HepG2 (cell line): ENCODE results near the gene LYSMD1. TPM values are rescaled to one million over a fixed set of nuclear protein-coding genes. Genes with fewer than 3 reads are reported as not detected.

Experiments
- ATAC-seq: fragments of 200-7000 bp; cut with Tn5 transposase; 3 replicates; pipeline ENCODE4 v1.9.1; 2020; ENCODE audit warnings: mild to moderate bottlenecking, moderate library complexity
- BruUV-seq: library from RNA; stranded (reverse); fragments of 400-500 nt; replicated peaks from 2 replicates; lab custom pipeline; 2021; lab: Mats Ljungman, UMichigan
- CTCF ChIA-PET: fragments of 300-600 bp; formaldehyde crosslinking; extraction: SDS; loops from one replicate; lab custom pipeline; 2021; ENCODE audit warnings: low total read pairs, inconsistent platforms, low intra/inter-chr PET ratio; lab: Yijun Ruan, JAX
- POLR2A ChIA-PET: fragments of 350-600 bp; sonication (Branson Sonifier 250); formaldehyde crosslinking; loops from one replicate; lab custom pipeline; 2020; ENCODE audit warnings: antibody characterized with exemption, inconsistent platforms; lab: Yijun Ruan, JAX
- DNase-seq: peaks from one replicate; pipeline ENCODE4 v3.0.0-alpha.2; 2015; ENCODE audit warnings: low spot score
- FAIRE-seq: peaks from 3 replicates; lab custom pipeline; 2011; peaks lifted over from hg19 to GRCh38; lab: Jason Lieb, UNC
- H2AFZ ChIP-seq: one replicate; pipeline ENCODE4 v1.6.1; 2011; ENCODE audit warnings: low read length, inconsistent platforms
- H3K27ac ChIP-seq: fragments of 300-600 bp; 3 replicates; pipeline ENCODE4 v1.8.0; 2011; ENCODE audit warnings: mixed run types, mild to moderate bottlenecking, mixed read lengths, low read length, inconsistent platforms; ENCODE audit not compliant: insufficient read depth; ENCODE audit errors: extremely low read length
- H3K27me3 ChIP-seq, 2 experiments: fragments of 200-600 bp in 1 of 2; 2 replicates in 1 of 2; 3 replicates in 1 of 2; pipeline versions ENCODE4 v1.6.0 to v1.8.0; 2011; ENCODE audit warnings: low read length in 2 of 2, mild to moderate bottlenecking in 2 of 2, moderate library complexity in 2 of 2, inconsistent platforms in 1 of 2; ENCODE audit not compliant: insufficient read depth in 2 of 2, control insufficient read depth in 1 of 2
- H3K36me3 ChIP-seq, 2 experiments: fragments of 200-600 bp in 1 of 2; replicated peaks in 1 of 2; 2 replicates in 1 of 2; 3 replicates in 1 of 2; pipeline versions ENCODE4 v1.5.1 to v1.8.0; 2011; ENCODE audit warnings: low read length in 2 of 2, inconsistent platforms in 1 of 2; ENCODE audit not compliant: insufficient read depth in 2 of 2, control insufficient read depth in 1 of 2
- H3K4me1 ChIP-seq: 2 replicates; pipeline ENCODE4 v1.5.1; 2012; ENCODE audit warnings: low read length, inconsistent platforms; ENCODE audit not compliant: insufficient read depth
- H3K4me2 ChIP-seq: 2 replicates; pipeline ENCODE4 v1.6.0; 2011; ENCODE audit warnings: low read depth, low read length, inconsistent platforms
- H3K4me3 ChIP-seq, 3 experiments: fragments of 200-600 bp in 1 of 3; sonication (generic), shearing (Covaris generic) in 1 of 3; replicated peaks in 1 of 3; 2 replicates each; pipeline ENCODE4 v1.5.1; 2011 to 2016; ENCODE audit warnings: low read length in 3 of 3, inconsistent platforms in 2 of 3, low read depth in 2 of 3, mild to moderate bottlenecking in 2 of 3, control low read depth in 1 of 3, mixed read lengths in 1 of 3; ENCODE audit not compliant: insufficient read depth in 1 of 3
- H3K79me2 ChIP-seq: one replicate; pipeline ENCODE4 v1.6.1; 2011; ENCODE audit warnings: low read length, inconsistent platforms; ENCODE audit not compliant: insufficient read depth
- H3K9ac ChIP-seq: 2 replicates; pipeline ENCODE4 v1.6.0; 2011; ENCODE audit warnings: mild to moderate bottlenecking, low read depth, low read length, inconsistent platforms; ENCODE audit not compliant: insufficient read depth
- H3K9me3 ChIP-seq: 2 replicates; pipeline ENCODE4 v1.5.1; 2012; ENCODE audit warnings: mild to moderate bottlenecking, low read length
- H4K20me1 ChIP-seq: 2 replicates; pipeline ENCODE4 v1.6.0; 2011; ENCODE audit warnings: inconsistent platforms, mild to moderate bottlenecking, low read length, moderate library complexity; ENCODE audit not compliant: insufficient read depth
- ATF7 ChIP-seq, 2 experiments: fragments of 450-650 bp in 1 of 2; sonication (generic) in 1 of 2; formaldehyde crosslinking in 1 of 2; IDR thresholded peaks; 2 replicates each; pipeline versions ENCODE4 v1.4.0 to v1.6.1; 2016 to 2020; ENCODE audit warnings: antibody characterized with exemption in 1 of 2, mild to moderate bottlenecking in 1 of 2, missing genetic modification reagents in 1 of 2
- CEBPB ChIP-seq: IDR thresholded peaks from 2 replicates; pipeline ENCODE4 v1.6.1; 2011; ENCODE audit warnings: low read depth, low read length, improper control_type of control experiment, borderline replicate concordance
- FOXM1 ChIP-seq: sonication (generic); formaldehyde crosslinking; IDR thresholded peaks from 2 replicates; pipeline ENCODE4 v1.5.0; 2020; ENCODE audit warnings: missing genetic modification reagents
- HNF1A ChIP-seq, 2 experiments: sonication (generic) in 1 of 2; formaldehyde crosslinking in 1 of 2; IDR thresholded peaks; 2 replicates each; pipeline versions ENCODE4 v1.4.0 to v1.6.1; 2016 to 2020; ENCODE audit warnings: borderline replicate concordance in 1 of 2, low read depth in 1 of 2, mild to moderate bottlenecking in 1 of 2, missing genetic modification reagents in 1 of 2
- PHF8 ChIP-seq: sonication (generic); formaldehyde crosslinking; IDR thresholded peaks from 2 replicates; pipeline ENCODE4 v1.5.0; 2020; ENCODE audit warnings: missing genetic modification reagents
- RFXAP ChIP-seq: sonication (generic); formaldehyde crosslinking; IDR thresholded peaks from 2 replicates; pipeline ENCODE4 v1.4.0; 2020; ENCODE audit warnings: missing genetic modification reagents, borderline replicate concordance
- SIN3A ChIP-seq: IDR thresholded peaks from 2 replicates; pipeline ENCODE4 v1.6.1; 2011; ENCODE audit warnings: low read depth, mild to moderate bottlenecking, control low read depth, low read length, borderline replicate concordance
- SMAD1 ChIP-seq: sonication (generic); formaldehyde crosslinking; IDR thresholded peaks from 2 replicates; pipeline ENCODE4 v1.4.0; 2020; ENCODE audit warnings: missing genetic modification reagents, low read depth, mild to moderate bottlenecking, borderline replicate concordance
- SSRP1 ChIP-seq: IDR thresholded peaks from 2 replicates; pipeline ENCODE4 v1.6.1; 2016; ENCODE audit warnings: control low read depth
- WIZ ChIP-seq: sonication (generic); formaldehyde crosslinking; IDR thresholded peaks from 2 replicates; pipeline ENCODE4 v1.5.1; 2020; ENCODE audit warnings: mild to moderate bottlenecking, missing genetic modification reagents
- ZNF615 ChIP-seq: sonication (generic); formaldehyde crosslinking; IDR thresholded peaks from 2 replicates; pipeline ENCODE4 v1.5.0; 2020; ENCODE audit warnings: mild to moderate bottlenecking, missing genetic modification reagents, borderline replicate concordance
- WGBS: methylation state at CpG from one replicate; pipeline ENCODE4 v1.1.6; 2017; ENCODE audit warnings: low lambda C conversion rate; 5-methylcytosine and 5-hydroxymethylcytosine counted together
- in situ Hi-C: cut with HindIII; loops from 2 replicates; pipeline ENCODE4 v1.10.0; 2017; ENCODE audit warnings: low pct_unique_long_range_greater_than_20kb; ENCODE audit not compliant: extremely low pct_ligation_motif_present
- intact Hi-C: fragments of 100-400 bp; cut with micrococcal nuclease; formaldehyde crosslinking; loops from one replicate; pipeline ENCODE4 v1.10.0; 2022; ENCODE audit not compliant: unreplicated experiment
- polyA plus RNA-seq, 8 experiments: library from polyadenylated mRNA; depleted of rRNA in 3 of 8; stranded (reverse) in 7 of 8; unstranded in 1 of 8; fragments of >200 nt; fragmentation: Illumina TruSeq in 4 of 8; extraction: Trizol in 4 of 8; gene quantifications; 2 replicates each; pipeline versions ENCODE4 v1.2.1 to v1.2.3, GENCODE V29; 2011 to 2016; ENCODE audit warnings: low read depth in 4 of 8, missing spikeins in 1 of 8, mixed read lengths in 1 of 8; ENCODE audit not compliant: insufficient read depth in 1 of 8
- total RNA-seq, 5 experiments: library from RNA; depleted of rRNA; stranded (reverse); fragments of >200 nt; fragmentation: Illumina TruSeq; extraction: Trizol; gene quantifications; 2 replicates each; pipeline ENCODE4 v1.2.3, GENCODE V29; 2016; ENCODE audit warnings: low read depth in 1 of 5
- TF ChIP-seq, protein P1 (sequence below): sonication (generic); formaldehyde crosslinking; IDR thresholded peaks from 2 replicates; pipeline ENCODE4 v1.4.0; 2020; ENCODE audit warnings: missing genetic modification reagents

Gene LYSMD1
- total and polyA plus RNA-seq, 2 of the 13 experiments (the other 11 are each of a cell fraction or from before 2014, with no cell fraction given): 3.8 to 4.8 TPM

- no peak for TF ChIP-seq SIN3A
- TF ChIP-seq, protein P1, sequence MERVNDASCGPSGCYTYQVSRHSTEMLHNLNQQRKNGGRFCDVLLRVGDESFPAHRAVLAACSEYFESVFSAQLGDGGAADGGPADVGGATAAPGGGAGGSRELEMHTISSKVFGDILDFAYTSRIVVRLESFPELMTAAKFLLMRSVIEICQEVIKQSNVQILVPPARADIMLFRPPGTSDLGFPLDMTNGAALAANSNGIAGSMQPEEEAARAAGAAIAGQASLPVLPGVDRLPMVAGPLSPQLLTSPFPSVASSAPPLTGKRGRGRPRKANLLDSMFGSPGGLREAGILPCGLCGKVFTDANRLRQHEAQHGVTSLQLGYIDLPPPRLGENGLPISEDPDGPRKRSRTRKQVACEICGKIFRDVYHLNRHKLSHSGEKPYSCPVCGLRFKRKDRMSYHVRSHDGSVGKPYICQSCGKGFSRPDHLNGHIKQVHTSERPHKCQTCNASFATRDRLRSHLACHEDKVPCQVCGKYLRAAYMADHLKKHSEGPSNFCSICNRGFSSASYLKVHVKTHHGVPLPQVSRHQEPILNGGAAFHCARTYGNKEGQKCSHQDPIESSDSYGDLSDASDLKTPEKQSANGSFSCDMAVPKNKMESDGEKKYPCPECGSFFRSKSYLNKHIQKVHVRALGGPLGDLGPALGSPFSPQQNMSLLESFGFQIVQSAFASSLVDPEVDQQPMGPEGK (CRISPR knock-in tag): no peak
These were observed 18.5 kb upstream of the LYSMD1 start (continued) for GRCh38 chr1:151184211-151184610.

GRCh38 chr1:151176514-151177045, 10.9 kb upstream of the LYSMD1 start:
- 98% methylated on average over 16 of the region's 17 CpGs for WGBS
- ChIA-PET CTCF (no interaction called here), POLR2A (no interaction called here)
- Histone ChIP-seq H3K9ac (no peak overlapping the region), H3K27ac (no peak overlapping the region), H2AFZ (no peak overlapping the region), H3K4me1 (no peaks in the 10 kb centered on the region)
- DNase-seq: no peak
- FAIRE-seq: no peak
- no peak for ATAC-seq
- TF ChIP-seq RFXAP (CRISPR knock-in tag): no peak
- TF ChIP-seq PHF8 (CRISPR knock-in tag): no peak
- TF ChIP-seq ZNF615 (CRISPR knock-in tag): no peak
- no peak for TF ChIP-seq FOXM1
- TF ChIP-seq SMAD1 (CRISPR knock-in tag): no peak
- TF ChIP-seq SSRP1 (CRISPR knock-in tag): no peak
- TF ChIP-seq HNF1A (IDR thresholded peaks at IDR 0.05; ENCODE audit: low read depth): no peak
- no peak for TF ChIP-seq HNF1A (CRISPR knock-in tag; IDR thresholded peaks at IDR 0.05; ENCODE audit: borderline replicate concordance)
- 0 out of 2 replicates have a peak, but pooled peaks have one; percentile 22 for TF ChIP-seq ATF7 (IDR thresholded peaks at IDR 0.05)
- TF ChIP-seq ATF7 (CRISPR knock-in tag; IDR thresholded peaks at IDR 0.05): no peak
- no peak for TF ChIP-seq WIZ (CRISPR knock-in tag)
- TF ChIP-seq CEBPB: peak; percentile 30; the same call in 1 of the 2 replicates
- TF ChIP-seq, all 625 proteins: peak for 2
- in situ Hi-C loops: no loop called here
- Histone ChIP-seq H4K20me1 (no peaks in the 10 kb centered on the region), H3K36me3 (peaks cover 11 to 46% of the 10 kb centered on the region in 2 experiments), H3K9me3 (no peaks in the 10 kb centered on the region), H3K79me2 (no peaks in the 10 kb centered on the region), H3K27me3 (no peaks in the 10 kb centered on the region), H3K4me2 (no peak overlapping the region), H3K4me3 (no peak overlapping the region)
- BruUV-seq: no TSS peak
- intact Hi-C loops: no loop called here
